ENCODE results near the gene CSKMT. TPM values are rescaled to one million over a fixed set of nuclear protein-coding genes. Genes with fewer than 3 reads are reported as not detected.

Gene CSKMT
- total and polyA plus RNA-seq, 9 donors = 3.6 to 31.5 (median 20.6) TPM

GRCh38 chr11:62677156-62677555 lies 12.0 kb downstream of the CSKMT start:
- Histone ChIP-seq H3K4me1 (ENCODE audit: insufficient read depth) (peaks cover 8% of the 10 kb centered on the region), H3K36me3 (no peaks in the 10 kb centered on the region), H3K27me3 (no peaks in the 10 kb centered on the region), H3K27ac (no peak overlapping the region), H3K9me3 (no peaks in the 10 kb centered on the region), H3K4me3 (no peak overlapping the region)
- 68 to 72% (median 69%) methylated on average over 6 of the region's 6 CpGs for WGBS, 3 donors
- TF ChIP-seq EP300 (IDR thresholded peaks at IDR 0.05) (no peak), CTCF (IDR thresholded peaks at IDR 0.05) (no peak), POLR2A (IDR thresholded peaks at IDR 0.05) (no peak)
- DNase-seq = no peak
- intact Hi-C loops (cut with DNase I) = loop anchor here in 2 of 4 donors (5.0 to 10.0 kb wide), 2 partner anchors 50 to 282 kb away; partner anchors contain the start of genes HNRNPUL2 (in 1 of the 2) and TTC9C (in 1 of the 2)

GRCh38 chr11:62677714-62678113 lies 12.6 kb downstream of the CSKMT start:
- H3K27ac ChIP-seq = no peak overlapping the region
- no peak overlapping the region for H3K4me3 ChIP-seq
- H3K36me3 ChIP-seq = no peaks in the 10 kb centered on the region
- TF ChIP-seq CTCF (IDR thresholded peaks at IDR 0.05) = no peak
- no peak for TF ChIP-seq EP300 (IDR thresholded peaks at IDR 0.05)
- no peak for TF ChIP-seq POLR2A (IDR thresholded peaks at IDR 0.05)
- WGBS, 3 donors = 67 to 73% (median 69%) methylated on average over 15 of the region's 15 CpGs
- H3K9me3 ChIP-seq = no peaks in the 10 kb centered on the region
- H3K4me1 ChIP-seq (ENCODE audit: insufficient read depth) = peaks cover 6% of the 10 kb centered on the region
- intact Hi-C loops (cut with DNase I) = loop anchor here in 2 of 4 donors (5.0 to 10.0 kb wide), 2 partner anchors 50 to 283 kb away; partner anchors contain the start of genes HNRNPUL2 (in 1 of the 2) and TTC9C (in 1 of the 2)
- DNase-seq = no peak
- no peaks in the 10 kb centered on the region for H3K27me3 ChIP-seq

GRCh38 chr11:62678433-62678769 lies 13.3 kb downstream of the CSKMT start:
- H3K36me3 ChIP-seq = no peaks in the 10 kb centered on the region
- WGBS, 3 donors = 1 to 4% (median 2%) methylated on average over 16 of the region's 16 CpGs
- H3K4me3 ChIP-seq = peak overlapping the region; percentile 60
- TF ChIP-seq EP300 (IDR thresholded peaks at IDR 0.05) (no peak), CTCF (IDR thresholded peaks at IDR 0.05) (no peak), POLR2A (IDR thresholded peaks at IDR 0.05) (no peak)
- H3K27ac ChIP-seq = peak overlapping the region; percentile 73 to 82
- no peaks in the 10 kb centered on the region for H3K27me3 ChIP-seq
- intact Hi-C loops (cut with DNase I) = loop anchor here in 2 of 4 donors (5.0 to 10.0 kb wide), 2 partner anchors 49 to 284 kb away; partner anchors contain the start of genes HNRNPUL2 (in 1 of the 2) and TTC9C (in 1 of the 2)
- peaks cover 3% of the 10 kb centered on the region for H3K4me1 ChIP-seq (ENCODE audit: insufficient read depth)
- no peak for DNase-seq
- no peaks in the 10 kb centered on the region for H3K9me3 ChIP-seq

- Histone ChIP-seq H3K36me3 (no peaks in the 10 kb centered on the region), H3K27me3 (no peaks in the 10 kb centered on the region), H3K9me3 (no peaks in the 10 kb centered on the region), H3K4me3 (peak within 1 kb of the TSS; percentile 60), H3K4me1 (ENCODE audit: insufficient read depth) (peaks cover 3% of the 10 kb centered on the region), H3K27ac (peak within 1 kb of the TSS; percentile 73 to 82)
- DNase-seq = peak; percentile 88 to 92 (median 90)
- intact Hi-C loops (cut with DNase I) = loop anchor here in 2 of 4 donors (5.0 to 10.0 kb wide), 2 partner anchors 48 to 284 kb away; partner anchors contain the start of genes HNRNPUL2 (in 1 of the 2) and TTC9C (in 1 of the 2)
- TF ChIP-seq POLR2A (IDR thresholded peaks at IDR 0.05) (peak; percentile 57), EP300 (IDR thresholded peaks at IDR 0.05) (peak; percentile 63), CTCF (IDR thresholded peaks at IDR 0.05) (no peak)
- WGBS, 3 donors = 1 to 5% (median 2%) methylated on average over 42 to 55 of the region's 55 CpGs
Observed at GRCh38 chr11:62678770-62679696, 13.9 kb downstream of the CSKMT start, which contains the start of gene UBXN1. TSS of gene UBXN1 (minus strand) at chr11:62679073. CDS start at chr11:62678923, 150 bp downstream.
